ENCODE data around the gene OTOR. TPM values are rescaled to one million over a fixed set of nuclear protein-coding genes. Genes with fewer than 3 reads are reported as not detected.

OTOR gene
- total RNA-seq, 2 donors from 2014 or later, result not detected

GRCh38 chr20:16781496-16781895, 33.3 kb downstream of the OTOR start:
- TF ChIP-seq POLR2A (IDR thresholded peaks at IDR 0.05), result no peak
- no peaks in the 10 kb centered on the region for H3K27me3 ChIP-seq
- intact Hi-C loops (cut with DNase I), result no loop called here

GRCh38 chr20:16785226-16785625, 37.1 kb downstream of the OTOR start:
- H3K27ac ChIP-seq, result no peak overlapping the region
- WGBS, 2 donors, result 43% methylated on average over 1 of the region's 1 CpG
- H3K36me3 ChIP-seq (replicated peaks in 1 of 2; ENCODE audit: insufficient read depth in 1 of 2, low read depth in 2 of 2), result no peaks in the 10 kb centered on the region
- no peaks in the 10 kb centered on the region for H3K9me3 ChIP-seq
- no peak for TF ChIP-seq POLR2A (IDR thresholded peaks at IDR 0.05)
- no peak for TF ChIP-seq CTCF (IDR thresholded peaks at IDR 0.05)
- DNase-seq, result no peak
- ATAC-seq, result no peak
- no peaks in the 10 kb centered on the region for H3K27me3 ChIP-seq
- intact Hi-C loops (cut with DNase I), result no loop called here
- no peaks in the 10 kb centered on the region for H3K4me1 ChIP-seq
- no peak overlapping the region for H3K4me3 ChIP-seq

More at GRCh38 chr20:16781496-16781895, 33.3 kb downstream of the OTOR start:
- no peaks in the 10 kb centered on the region for H3K36me3 ChIP-seq (replicated peaks in 1 of 2; ENCODE audit: insufficient read depth in 1 of 2, low read depth in 2 of 2)
- no peak overlapping the region for H3K4me3 ChIP-seq
- no peak overlapping the region for H3K27ac ChIP-seq
- ATAC-seq, result no peak
- no peaks in the 10 kb centered on the region for H3K4me1 ChIP-seq
- no peak for DNase-seq
- H3K9me3 ChIP-seq, result no peaks in the 10 kb centered on the region
- 83 to 88% methylated on average over 1 of the region's 1 CpG for WGBS, 2 donors

Other genes starting within 250 kb of the OTOR start
- 10 to 100 TPM; 13.7 to 55.0 TPM for gene KIF16B, start 174.9 kb upstream of the OTOR start, total RNA-seq
- 1 to 10 TPM; 9.9 TPM for gene SNRPB2, start 18.3 kb upstream of the OTOR start, total RNA-seq

All from body of pancreas (tissue), 4 donors.